RWPE2 (cell line): ENCODE results near the gene CDR2L.
A peak's percentile ranks its signal among the peaks of the same experiment; 100 is the strongest.

Experiments used
- ATAC-seq: fragments of 200-7000 bp; cut with Tn5 transposase; 3 replicates; pipeline ENCODE4 v1.9.1; 2021; ENCODE audit warnings: low read depth
- DNase-seq: peaks from one replicate; pipeline ENCODE4 v3.0.0-alpha.2; 2020; ENCODE audit warnings: low spot score
- H3K27ac ChIP-seq: fragments of 450-650 bp; 2 replicates; pipeline ENCODE4 v1.5.1; 2017; ENCODE audit warnings: mild to moderate bottlenecking; ENCODE audit not compliant: poor library complexity, severe bottlenecking
- H3K27me3 ChIP-seq: fragments of 250-450 bp; sonication (Bioruptor Pico); 2 replicates; pipeline ENCODE4 v1.5.1; 2021; ENCODE audit warnings: mild to moderate bottlenecking, moderate library complexity; ENCODE audit not compliant: insufficient read depth, poor library complexity, severe bottlenecking
- H3K36me3 ChIP-seq: fragments of 250-450 bp; sonication (Bioruptor Pico); 2 replicates; pipeline ENCODE4 v1.5.1; 2020; ENCODE audit warnings: low read depth, mild to moderate bottlenecking, moderate library complexity
- H3K4me1 ChIP-seq: fragments of 250-450 bp; sonication (Bioruptor Pico); 2 replicates; pipeline ENCODE4 v1.5.1; 2021; ENCODE audit warnings: mild to moderate bottlenecking, moderate library complexity; ENCODE audit not compliant: insufficient read depth, poor library complexity, severe bottlenecking
- H3K4me3 ChIP-seq: fragments of 250-450 bp; sonication (Bioruptor Pico); 2 replicates; pipeline ENCODE4 v1.5.1; 2021; ENCODE audit warnings: mild to moderate bottlenecking, moderate library complexity; ENCODE audit not compliant: severe bottlenecking
- H3K9me3 ChIP-seq: fragments of 250-450 bp; sonication (Bioruptor Pico); 2 replicates; pipeline ENCODE4 v1.5.1; 2021; ENCODE audit warnings: mild to moderate bottlenecking, moderate library complexity; ENCODE audit not compliant: severe bottlenecking
- CTCF ChIP-seq: fragments of 450-650 bp; IDR thresholded peaks from one replicate; pipeline ENCODE4 v1.5.1; 2017; ENCODE audit warnings: mild to moderate bottlenecking, moderate library complexity; ENCODE audit not compliant: poor library complexity, severe bottlenecking

CDR2L gene

GRCh38 chr17:74957935-74958740 is 29.3 kb upstream of the CDR2L start:
- H3K4me1 ChIP-seq = peaks cover 4% of the 10 kb centered on the region
- DNase-seq = no peak
- no peaks in the 10 kb centered on the region for H3K27me3 ChIP-seq
- H3K27ac ChIP-seq = no peak overlapping the region
- TF ChIP-seq CTCF = peak; percentile 90
- H3K4me3 ChIP-seq = no peak overlapping the region
- peak; percentile 42; the same call in 2 of the 3 replicates for ATAC-seq
- H3K36me3 ChIP-seq = no peaks in the 10 kb centered on the region
- H3K9me3 ChIP-seq = no peaks in the 10 kb centered on the region

- H3K4me1 ChIP-seq = peaks cover 4% of the 10 kb centered on the region
- no peaks in the 10 kb centered on the region for H3K9me3 ChIP-seq
- H3K4me3 ChIP-seq = no peak overlapping the region
- peak; percentile 38 for ATAC-seq
- H3K36me3 ChIP-seq = no peaks in the 10 kb centered on the region
- H3K27me3 ChIP-seq = no peaks in the 10 kb centered on the region
- no peak overlapping the region for H3K27ac ChIP-seq
- no peak for DNase-seq
- TF ChIP-seq CTCF = no peak
Observed at GRCh38 chr17:74959826-74960515, 27.5 kb upstream of the CDR2L start.

- peak; percentile 20 for TF ChIP-seq CTCF
- Histone ChIP-seq H3K27me3 (no peaks in the 10 kb centered on the region), H3K4me1 (peaks cover 4% of the 10 kb centered on the region), H3K36me3 (no peaks in the 10 kb centered on the region), H3K4me3 (no peak overlapping the region), H3K27ac (no peak overlapping the region), H3K9me3 (no peaks in the 10 kb centered on the region)
- ATAC-seq (peak; percentile 62), DNase-seq (no peak)
Observed at GRCh38 chr17:74960570-74961342, 26.7 kb upstream of the CDR2L start.

GRCh38 chr17:74961657-74962350 is 25.6 kb upstream of the CDR2L start:
- Histone ChIP-seq H3K4me1 (peaks cover 4% of the 10 kb centered on the region), H3K36me3 (no peaks in the 10 kb centered on the region), H3K9me3 (no peaks in the 10 kb centered on the region), H3K27ac (no peak overlapping the region), H3K27me3 (no peaks in the 10 kb centered on the region), H3K4me3 (no peak overlapping the region)
- no peak for DNase-seq
- TF ChIP-seq CTCF = peak; percentile 81
- peak; percentile 72 for ATAC-seq
